ENCODE data around the gene MEIOC.
A peak's percentile ranks its signal among the peaks of the same experiment; 100 is the strongest.
"Not testable (repeated sequence)": the region's sequence is repeated elsewhere in the genome, so short reads cannot be mapped to it uniquely, and the experiment has no call there.

Gene MEIOC

GRCh38 chr17:44690746-44691306 lies 34.6 kb downstream of the MEIOC start:
- peak; percentile 18 for DNase-seq (ENCODE audit: low read depth, low spot score)
- peak overlapping the region; percentile 80 for H3K27ac ChIP-seq

- no peak overlapping the region for H3K27ac ChIP-seq
- DNase-seq (ENCODE audit: low read depth, low spot score), result no peak
These were observed 37.3 kb downstream of the MEIOC start for GRCh38 chr17:44693609-44694008.

- H3K27ac ChIP-seq; DNase-seq (ENCODE audit: low read depth, low spot score): not testable (repeated sequence)
These were observed 44.0 kb downstream of the MEIOC start for GRCh38 chr17:44700288-44700687.

DNA sequence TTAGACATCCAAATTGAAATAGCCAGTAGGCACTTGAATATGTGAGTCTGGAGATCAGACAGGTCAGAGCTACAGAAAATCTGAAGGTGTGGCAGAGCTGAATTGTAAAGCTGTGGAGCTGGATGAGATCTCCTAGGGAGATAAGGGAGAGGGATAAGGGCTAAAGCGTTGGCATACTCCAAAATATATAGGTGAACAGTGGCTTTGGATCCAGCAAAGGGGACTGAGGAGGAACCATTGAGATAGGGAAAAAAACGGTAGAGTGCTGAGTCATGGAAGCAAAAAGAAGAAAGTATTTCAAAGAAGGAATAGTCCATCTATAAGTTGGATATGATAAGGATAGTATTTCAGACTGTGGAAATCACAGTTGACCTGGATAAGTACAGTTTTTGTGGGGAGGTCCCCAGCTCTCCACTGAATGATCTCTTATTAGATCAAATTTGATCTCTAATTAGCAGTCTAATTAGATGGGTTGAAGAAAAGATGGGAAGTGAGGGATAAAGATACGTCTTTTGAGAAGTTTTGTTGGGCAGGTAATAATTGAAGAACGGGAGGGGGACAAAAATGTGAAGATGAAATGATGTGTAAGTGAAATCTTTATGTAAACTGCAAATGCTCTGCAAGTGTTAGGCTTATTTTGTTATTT lies 51.6 kb downstream of the MEIOC start:
- no peak for DNase-seq (ENCODE audit: low read depth, low spot score)
- H3K27ac ChIP-seq, result peak overlapping the region; percentile 55

DNA sequence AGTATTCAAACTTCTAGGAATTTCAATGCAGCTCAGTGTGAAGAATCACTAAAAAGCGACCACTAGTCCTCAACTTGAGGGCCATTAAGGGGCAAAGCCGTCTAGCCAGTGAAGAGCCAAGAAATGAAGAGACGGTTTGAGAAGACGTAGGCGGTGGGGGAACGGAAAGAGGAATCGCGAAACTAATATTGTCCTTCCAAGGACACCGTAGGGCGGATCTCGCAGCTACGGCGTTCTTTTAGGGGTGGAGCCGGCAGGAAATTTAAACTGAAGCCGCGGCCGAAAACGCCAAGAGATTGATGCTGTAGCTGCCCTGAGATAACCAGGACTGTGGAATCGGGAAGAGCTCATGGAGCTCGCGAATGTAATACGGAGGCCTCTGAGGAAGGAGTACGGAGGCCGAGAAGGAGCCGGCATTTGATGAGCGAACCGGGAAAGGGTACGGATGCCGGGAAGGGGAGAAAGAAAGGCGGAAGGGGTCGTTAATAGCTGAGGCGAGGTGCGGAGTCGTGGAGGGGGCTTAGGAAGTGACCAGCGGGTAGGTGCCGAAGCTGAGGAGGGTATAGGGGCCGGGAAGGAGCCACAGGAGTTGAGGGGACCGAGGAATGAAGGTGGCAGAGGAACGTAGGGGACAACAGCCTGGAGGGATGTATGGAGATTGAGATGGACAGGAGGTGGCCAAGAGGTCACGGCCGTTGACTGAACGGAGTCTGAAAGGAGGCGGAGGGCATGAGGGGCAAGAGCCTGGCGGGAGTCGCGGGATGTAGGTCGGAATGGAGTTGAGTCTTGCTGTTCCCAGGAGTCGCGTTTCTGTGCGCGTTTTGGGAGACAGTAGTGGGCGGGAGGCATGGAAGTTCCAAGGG lies 52.4 kb downstream of the MEIOC start, which contains the start of gene DBF4B:
TSS of gene DBF4B (plus strand) at position 265 of the 863 bp plus-strand sequence. CDS start at position 421, 156 bp downstream.
- peak; percentile 43 for DNase-seq (ENCODE audit: low read depth, low spot score)

DNA sequence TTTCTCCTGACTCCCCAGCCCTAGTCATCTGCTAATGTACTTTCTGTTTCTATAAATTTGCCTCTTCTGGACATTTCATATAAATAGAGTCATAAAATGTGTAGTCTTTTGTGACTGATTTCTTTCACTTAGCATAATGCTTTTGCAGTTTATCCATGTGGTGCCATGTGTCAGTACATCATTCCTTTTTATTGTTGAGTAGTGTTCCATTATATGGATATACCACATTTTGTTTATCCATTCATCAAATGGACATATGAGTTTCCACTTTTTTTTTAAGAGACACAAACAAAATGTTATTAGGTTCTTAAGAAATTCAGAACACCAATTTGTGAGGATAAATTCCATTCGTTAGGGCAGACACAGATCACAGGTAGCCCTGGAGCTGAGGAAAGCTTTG lies 63.2 kb downstream of the MEIOC start:
- no peak overlapping the region for H3K27ac ChIP-seq
- no peak for DNase-seq (ENCODE audit: low read depth, low spot score)

More for the DNA sequence above, 52.4 kb downstream of the MEIOC start, which contains the start of gene DBF4B:
- H3K27ac ChIP-seq, result peak within 1 kb of the TSS; percentile 55

DNA sequence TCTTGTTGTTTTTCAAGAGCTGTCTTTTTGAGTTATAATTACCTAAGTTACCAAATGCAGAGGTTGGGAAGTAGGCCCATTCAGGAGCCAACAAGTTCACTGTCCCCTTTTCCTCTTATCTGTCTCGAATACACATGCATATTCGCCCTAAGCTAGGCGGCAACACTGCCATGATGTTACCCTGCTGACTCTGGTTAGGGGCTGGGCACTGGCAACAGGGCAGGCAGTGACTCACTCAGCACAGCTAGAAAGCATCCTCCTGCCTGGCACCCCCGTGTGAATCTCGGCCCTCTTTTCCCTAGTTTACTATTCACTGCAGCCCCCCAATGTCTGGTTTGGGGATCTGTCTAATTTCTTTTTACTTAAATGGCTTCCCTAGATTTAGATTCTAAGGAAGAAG lies 66.0 kb downstream of the MEIOC start:
- no peak for DNase-seq (ENCODE audit: low read depth, low spot score)
- no peak overlapping the region for H3K27ac ChIP-seq
